Neutrophil (primary cell): ENCODE data around the gene CXCR3.

Experiments used
- H3K27ac ChIP-seq: fragments of 200-600 bp; sonication (generic); 2 replicates; pipeline ENCODE4 v1.5.1; 2016; ENCODE audit warnings: mild to moderate bottlenecking, moderate library complexity
- H3K27me3 ChIP-seq: fragments of 200-600 bp; sonication (generic); 2 replicates; pipeline ENCODE4 v1.6.0; 2016; ENCODE audit warnings: mild to moderate bottlenecking
- H3K36me3 ChIP-seq: fragments of 200-600 bp; sonication (generic); 2 replicates; pipeline ENCODE4 v1.5.1; 2017
- H3K4me1 ChIP-seq, 2 experiments: fragments of 200-600 bp in 1 of 2; sonication (generic) in 1 of 2; 1 replicate in 1 of 2; 2 replicates in 1 of 2; pipeline versions ENCODE4 v1.5.1 to v1.6.1; 2013 to 2016; ENCODE audit warnings: low read depth in 1 of 2, low read length in 1 of 2, mild to moderate bottlenecking in 1 of 2, moderate library complexity in 1 of 2; ENCODE audit not compliant: control insufficient read depth in 1 of 2, insufficient read depth in 1 of 2
- H3K4me3 ChIP-seq, 2 experiments: fragments of 200-600 bp in 1 of 2; sonication (generic) in 1 of 2; 1 replicate in 1 of 2; 2 replicates in 1 of 2; pipeline ENCODE4 v1.5.1; 2013 to 2016; ENCODE audit warnings: low read depth in 1 of 2, low read length in 1 of 2, mild to moderate bottlenecking in 1 of 2, moderate library complexity in 1 of 2
- H3K9me3 ChIP-seq: fragments of 200-600 bp; sonication (generic); 2 replicates; pipeline ENCODE4 v1.5.1; 2016
- CTCF ChIP-seq: fragments of 200-600 bp; sonication (generic); IDR thresholded peaks from 2 replicates; pipeline ENCODE4 v1.5.1; 2016; ENCODE audit warnings: antibody characterized with exemption

CXCR3 gene

DNA sequence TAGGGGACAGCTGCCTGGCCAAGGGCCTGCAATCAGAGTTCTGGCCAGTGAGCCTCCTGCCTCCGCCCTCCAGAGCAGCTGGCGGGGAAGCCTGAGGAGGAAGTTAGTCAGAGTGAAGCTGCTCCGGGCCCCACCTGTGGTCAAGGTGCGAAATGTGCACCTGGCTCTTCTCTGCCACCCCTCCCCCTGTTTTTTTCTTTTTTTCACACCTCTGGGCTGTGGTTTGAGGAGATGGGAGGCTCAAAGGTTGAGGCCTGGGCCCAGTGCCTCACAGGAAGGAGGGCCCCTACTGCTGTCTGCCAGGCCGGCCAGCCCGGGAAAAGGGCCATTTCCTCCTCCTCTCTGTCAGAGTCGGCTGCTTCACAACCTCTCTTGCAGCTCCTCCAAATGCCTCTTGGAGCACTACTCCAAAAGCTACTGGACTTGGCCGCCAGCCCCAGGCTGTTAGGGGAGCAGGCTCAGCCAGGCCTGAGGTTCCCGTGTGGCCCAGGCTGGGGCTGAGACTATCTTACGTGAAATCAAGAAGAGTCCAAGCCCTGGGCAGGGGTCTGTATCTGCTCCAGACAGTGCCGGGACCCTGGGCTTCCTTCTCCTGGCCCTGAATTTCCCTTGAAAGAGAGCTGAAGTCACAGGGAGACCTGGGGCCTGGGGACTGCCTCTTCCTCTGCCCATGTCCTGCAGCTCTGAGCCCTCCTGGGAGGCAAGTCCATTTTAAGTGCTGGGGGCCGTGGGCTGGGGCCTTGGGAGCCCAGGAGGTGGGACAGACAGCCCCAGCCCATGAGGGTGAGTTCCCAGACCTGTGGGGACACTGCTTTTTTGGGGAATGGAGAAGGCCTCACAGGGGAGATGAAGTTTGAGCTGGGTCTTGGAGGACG is 4.5 kb upstream of the CXCR3 start:
- TF ChIP-seq CTCF = no peak
- no peak overlapping the region for H3K4me3 ChIP-seq
- H3K4me1 ChIP-seq = no peaks in the 10 kb centered on the region
- H3K27me3 ChIP-seq = no peaks in the 10 kb centered on the region
- no peaks in the 10 kb centered on the region for H3K36me3 ChIP-seq
- H3K27ac ChIP-seq = no peak overlapping the region
- H3K9me3 ChIP-seq = no peaks in the 10 kb centered on the region

- H3K4me3 ChIP-seq = no peak overlapping the region
- no peaks in the 10 kb centered on the region for H3K4me1 ChIP-seq
- H3K9me3 ChIP-seq = no peaks in the 10 kb centered on the region
- no peak overlapping the region for H3K27ac ChIP-seq
- no peaks in the 10 kb centered on the region for H3K36me3 ChIP-seq
- no peaks in the 10 kb centered on the region for H3K27me3 ChIP-seq
- no peak for TF ChIP-seq CTCF
Observed at GRCh38 chrX:71622032-71622575, 3.8 kb upstream of the CXCR3 start.

DNA sequence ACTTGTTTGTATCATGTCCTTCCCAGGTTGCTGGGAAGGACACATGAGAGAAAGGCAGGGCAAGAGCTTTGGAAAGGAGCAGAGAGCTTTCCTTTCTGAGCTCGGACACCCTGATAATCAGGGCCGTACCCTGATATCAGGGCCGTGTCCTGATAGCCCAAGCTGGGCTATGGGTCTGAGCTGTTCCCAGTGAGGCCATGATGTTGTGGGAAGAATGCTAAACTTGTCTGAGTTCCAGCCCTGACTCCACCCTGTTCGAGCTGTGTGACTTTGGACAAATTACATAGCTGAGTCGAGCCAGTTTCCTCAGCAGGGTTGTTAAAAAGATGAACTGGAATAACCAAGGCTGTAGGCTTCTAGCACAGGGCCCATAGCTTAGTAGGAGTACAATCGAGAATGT is 3.3 kb upstream of the CXCR3 start:
- Histone ChIP-seq H3K4me3 (no peak overlapping the region), H3K27ac (no peak overlapping the region), H3K27me3 (no peaks in the 10 kb centered on the region), H3K36me3 (no peaks in the 10 kb centered on the region), H3K9me3 (no peaks in the 10 kb centered on the region), H3K4me1 (no peaks in the 10 kb centered on the region)
- no peak for TF ChIP-seq CTCF

DNA sequence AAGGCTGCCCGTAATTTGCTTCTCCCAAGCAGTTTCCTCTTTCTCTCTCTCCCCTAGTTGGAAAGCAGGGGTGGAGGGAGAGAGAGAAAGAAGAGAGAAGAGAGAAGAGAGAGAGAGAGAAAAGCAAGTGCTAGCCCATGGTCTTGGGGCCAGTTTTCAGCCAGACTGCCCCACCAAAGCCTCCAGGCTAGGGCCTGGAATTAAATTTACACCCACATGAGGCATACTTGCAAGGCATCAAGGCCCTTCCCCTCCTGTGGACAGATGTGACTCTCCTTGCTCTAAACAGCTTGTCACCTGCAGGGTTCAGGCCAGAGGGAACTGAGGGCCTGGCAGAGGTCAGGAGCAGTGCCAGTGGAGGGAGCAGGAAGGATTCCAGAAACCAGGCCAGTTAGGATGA is 1.7 kb upstream of the CXCR3 start:
- Histone ChIP-seq H3K4me1 (no peaks in the 10 kb centered on the region), H3K9me3 (no peaks in the 10 kb centered on the region), H3K4me3 (no peak overlapping the region)

GRCh38 chrX:71619193-71619592 is 882 bp upstream of the CXCR3 start:
- Histone ChIP-seq H3K27me3 (no peaks in the 10 kb centered on the region), H3K9me3 (no peaks in the 10 kb centered on the region), H3K36me3 (no peaks in the 10 kb centered on the region), H3K27ac (no peak overlapping the region), H3K4me3 (no peak overlapping the region), H3K4me1 (no peaks in the 10 kb centered on the region)
- no peak for TF ChIP-seq CTCF

More for the DNA sequence above, 1.7 kb upstream of the CXCR3 start:
- no peak for TF ChIP-seq CTCF
- no peaks in the 10 kb centered on the region for H3K36me3 ChIP-seq
- no peak overlapping the region for H3K27ac ChIP-seq
- H3K27me3 ChIP-seq = no peaks in the 10 kb centered on the region
